PC-9 (cell line): ENCODE measurements around the gene STK39. TPM values are rescaled to one million over a fixed set of nuclear protein-coding genes. Genes with fewer than 3 reads are reported as not detected.

Experiments
- BruUV-seq: library from RNA; stranded (reverse); fragments of 400-500 nt; replicated peaks from 2 replicates; lab custom pipeline; 2021; lab: Mats Ljungman, UMichigan
- CTCF ChIA-PET: fragments of 300-600 bp; sonication (Branson Sonifier 250); formaldehyde crosslinking; loops from one replicate; lab custom pipeline; 2022; ENCODE audit warnings: antibody characterized with exemption; lab: Charles Lee
- POLR2A ChIA-PET: fragments of 300-600 bp; sonication (Branson Sonifier 250); formaldehyde crosslinking; loops from one replicate; lab custom pipeline; 2022; ENCODE audit warnings: antibody characterized with exemption; ENCODE audit not compliant: unreplicated experiment; lab: Charles Lee
- DNase-seq, 2 experiments: peaks; one replicate each; pipeline versions ENCODE4 v3.0.0 to v3.0.0-alpha.2; 2015 to 2022; ENCODE audit warnings: mixed read lengths in 1 of 2
- H2AFZ ChIP-seq: fragments of 200-600 bp; sonication (generic); 2 replicates; pipeline ENCODE4 v1.8.1; 2017; ENCODE audit warnings: antibody characterized with exemption
- H3F3A ChIP-seq: fragments of 200-600 bp; sonication (generic); 2 replicates; pipeline ENCODE4 v1.8.1; 2017; ENCODE audit warnings: antibody characterized with exemption, mild to moderate bottlenecking, low read depth; ENCODE audit not compliant: insufficient read depth
- H3K27ac ChIP-seq: fragments of 200-600 bp; sonication (generic); 2 replicates; pipeline ENCODE4 v1.6.1; 2016; ENCODE audit warnings: mixed run types
- H3K27me3 ChIP-seq: fragments of 200-600 bp; sonication (generic); 2 replicates; pipeline ENCODE4 v1.6.1; 2016; ENCODE audit warnings: low read depth, mixed run types; ENCODE audit not compliant: insufficient read depth
- H3K36me3 ChIP-seq: fragments of 200-600 bp; sonication (generic); 2 replicates; pipeline ENCODE4 v1.6.1; 2016; ENCODE audit warnings: low read depth, mixed run types
- H3K4me1 ChIP-seq: fragments of 200-600 bp; sonication (generic); replicated peaks from 2 replicates; pipeline ENCODE4 v1.6.1; 2016; ENCODE audit warnings: mixed run types; ENCODE audit not compliant: insufficient read depth
- H3K4me2 ChIP-seq: fragments of 200-600 bp; sonication (generic); 2 replicates; pipeline ENCODE4 v1.6.1; 2017; ENCODE audit warnings: mixed run types
- H3K4me3 ChIP-seq: fragments of 200-600 bp; sonication (generic); 2 replicates; pipeline ENCODE4 v1.6.1; 2016; ENCODE audit warnings: mixed run types
- H3K79me2 ChIP-seq: fragments of 200-600 bp; sonication (generic); 2 replicates; pipeline ENCODE4 v1.6.1; 2017; ENCODE audit warnings: low read depth, mixed run types
- H3K9me2 ChIP-seq: fragments of 200-600 bp; sonication (generic); 2 replicates; pipeline ENCODE4 v1.8.1; 2017; ENCODE audit warnings: mild to moderate bottlenecking; ENCODE audit not compliant: insufficient read depth
- H3K9me3 ChIP-seq: fragments of 200-600 bp; sonication (generic); 2 replicates; pipeline ENCODE4 v1.8.1; 2016; ENCODE audit warnings: low read depth; ENCODE audit not compliant: insufficient read depth
- H4K20me1 ChIP-seq: fragments of 200-600 bp; sonication (generic); 2 replicates; pipeline ENCODE4 v1.8.1; 2017; ENCODE audit not compliant: insufficient read depth
- CTCF ChIP-seq: fragments of 200-600 bp; sonication (generic); conservative IDR thresholded peaks from 2 replicates; pipeline ENCODE4 v1.6.1; 2017; ENCODE audit warnings: mixed run types, antibody characterized with exemption, mild to moderate bottlenecking, moderate library complexity
- EZH2 ChIP-seq: fragments of 200-600 bp; sonication (generic); IDR thresholded peaks from 2 replicates; pipeline ENCODE4 v1.8.0; 2017; ENCODE audit warnings: antibody characterized with exemption, low read depth
- intact Hi-C: fragments of 100-400 bp; cut with micrococcal nuclease; formaldehyde crosslinking; loops from one replicate; pipeline ENCODE4 v1.10.0; 2022; ENCODE audit not compliant: unreplicated experiment
- total RNA-seq: library from RNA; stranded (reverse); gene quantifications from 2 replicates; pipeline ENCODE4 v1.2.3, GENCODE V29; 2021

STK39 gene
- total RNA-seq, 1 experiment from 2014 or later = 14.5 TPM

GRCh38 chr2:168255103-168255502 lies 7.7 kb upstream of the STK39 start:
- H3K4me1 ChIP-seq = peaks cover 11% of the 10 kb centered on the region
- no peaks in the 10 kb centered on the region for H3K79me2 ChIP-seq
- ChIA-PET POLR2A (no interaction called here), CTCF (no interaction called here)
- H3K4me3 ChIP-seq = no peak overlapping the region
- no peaks in the 10 kb centered on the region for H3K9me2 ChIP-seq
- TF ChIP-seq CTCF (no peak), EZH2 (no peak)
- no peak overlapping the region for H3K4me2 ChIP-seq
- DNase-seq = no peak
- no TSS peak for BruUV-seq
- H4K20me1 ChIP-seq = no peaks in the 10 kb centered on the region
- H3K36me3 ChIP-seq = no peaks in the 10 kb centered on the region
- H3K27me3 ChIP-seq = no peaks in the 10 kb centered on the region
- 0 out of 2 replicates have a peak overlapping the region, but pooled peaks have one; percentile 6 for H3K27ac ChIP-seq
- no peak overlapping the region for H2AFZ ChIP-seq
- intact Hi-C loops = no loop called here
- H3F3A ChIP-seq = no peaks in the 10 kb centered on the region
- H3K9me3 ChIP-seq = peaks cover 4% of the 10 kb centered on the region; the same call in 1 of the 2 replicates

GRCh38 chr2:168254158-168254935 lies 7.0 kb upstream of the STK39 start:
- no TSS peak for BruUV-seq
- Histone ChIP-seq H3K36me3 (no peaks in the 10 kb centered on the region), H3K9me3 (peaks cover 4% of the 10 kb centered on the region; the same call in 1 of the 2 replicates), H3K4me2 (no peak overlapping the region), H3K4me1 (peaks cover 13% of the 10 kb centered on the region), H3F3A (no peaks in the 10 kb centered on the region), H3K27ac (0 out of 2 replicates have a peak overlapping the region, but pooled peaks have one; percentile 6), H3K4me3 (no peak overlapping the region), H3K27me3 (no peaks in the 10 kb centered on the region), H4K20me1 (no peaks in the 10 kb centered on the region), H3K79me2 (no peaks in the 10 kb centered on the region), H3K9me2 (no peaks in the 10 kb centered on the region), H2AFZ (no peak overlapping the region)
- TF ChIP-seq CTCF = no peak
- TF ChIP-seq EZH2 = no peak
- ChIA-PET CTCF (no interaction called here), POLR2A (interaction anchor here (0.6 kb wide), 2 partner anchors 82 to 1863 kb away, joined by 3 to 4 read pairs; no protein-coding TSS in a partner anchor)
- DNase-seq = peak; percentile 3 to 76
- intact Hi-C loops = no loop called here

GRCh38 chr2:168253379-168253778 lies 6.0 kb upstream of the STK39 start:
- no peak for DNase-seq
- H4K20me1 ChIP-seq = no peaks in the 10 kb centered on the region
- BruUV-seq = no TSS peak
- H3K4me2 ChIP-seq = no peak overlapping the region
- H3K4me1 ChIP-seq = peaks cover 23% of the 10 kb centered on the region
- TF ChIP-seq CTCF (no peak), EZH2 (no peak)
- intact Hi-C loops = no loop called here
- POLR2A ChIA-PET = interaction anchor here (0.6 to 0.9 kb wide), 2 partner anchors 14 to 39 kb away, joined by 4 to 5 read pairs; no protein-coding TSS in a partner anchor
- no peaks in the 10 kb centered on the region for H3K9me3 ChIP-seq
- CTCF ChIA-PET = no interaction called here
- H3K36me3 ChIP-seq = no peaks in the 10 kb centered on the region
- no peak overlapping the region for H3K27ac ChIP-seq
- no peaks in the 10 kb centered on the region for H3K79me2 ChIP-seq
- H3K9me2 ChIP-seq = no peaks in the 10 kb centered on the region
- H3K4me3 ChIP-seq = no peak overlapping the region
- peaks cover 4% of the 10 kb centered on the region; the same call in 1 of the 2 replicates for H3F3A ChIP-seq
- H2AFZ ChIP-seq = no peak overlapping the region
- no peaks in the 10 kb centered on the region for H3K27me3 ChIP-seq
